ENCODE results near the gene FCRL5.
"Not testable (repeated sequence)": the region's sequence is repeated elsewhere in the genome, so short reads cannot be mapped to it uniquely, and the experiment has no call there.

FCRL5 gene

DNA sequence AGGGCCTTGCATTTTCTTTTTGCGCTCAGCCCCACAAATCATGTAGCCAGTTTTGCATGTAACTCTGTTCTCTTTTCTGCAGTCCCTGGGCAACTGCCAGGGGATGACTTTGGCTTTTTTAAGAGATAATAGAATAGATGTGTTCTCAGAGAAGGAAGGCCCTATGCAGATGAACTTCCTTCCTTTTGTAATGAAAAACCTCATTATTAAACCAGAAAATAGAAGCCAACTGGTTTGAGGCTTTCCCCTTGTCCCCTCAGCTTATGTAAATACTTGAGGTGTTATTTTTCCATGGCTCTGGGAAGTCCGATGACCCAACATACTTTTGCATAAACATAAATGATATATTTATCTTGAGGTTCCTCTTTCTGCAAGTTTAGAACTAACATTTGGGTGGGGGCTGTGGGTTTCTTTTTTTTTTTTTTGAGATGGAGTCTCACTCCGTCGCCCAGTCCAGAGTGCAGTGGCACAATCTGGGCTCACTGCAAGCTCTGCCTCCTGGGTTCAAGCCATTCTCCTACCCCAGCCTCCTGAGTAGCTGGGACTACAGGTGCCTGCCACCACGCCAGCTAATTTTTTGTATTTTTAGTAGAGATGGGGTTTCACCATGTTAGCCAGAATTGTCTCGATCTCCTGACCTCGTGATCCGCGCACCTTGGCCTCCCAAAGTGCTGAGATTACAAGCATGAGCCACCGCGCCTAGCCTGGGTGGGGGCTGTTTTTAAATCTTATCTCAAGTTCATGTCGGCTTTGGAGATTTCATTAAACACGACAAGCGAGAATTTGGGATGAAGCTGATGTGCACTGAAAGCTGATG, 14.4 kb upstream of the FCRL5 start:
- CTCF ChIA-PET = interaction anchor here (2.5 kb wide), 1 partner anchor 11 kb away, joined by 7 read pairs; no protein-coding TSS in a partner anchor

DNA sequence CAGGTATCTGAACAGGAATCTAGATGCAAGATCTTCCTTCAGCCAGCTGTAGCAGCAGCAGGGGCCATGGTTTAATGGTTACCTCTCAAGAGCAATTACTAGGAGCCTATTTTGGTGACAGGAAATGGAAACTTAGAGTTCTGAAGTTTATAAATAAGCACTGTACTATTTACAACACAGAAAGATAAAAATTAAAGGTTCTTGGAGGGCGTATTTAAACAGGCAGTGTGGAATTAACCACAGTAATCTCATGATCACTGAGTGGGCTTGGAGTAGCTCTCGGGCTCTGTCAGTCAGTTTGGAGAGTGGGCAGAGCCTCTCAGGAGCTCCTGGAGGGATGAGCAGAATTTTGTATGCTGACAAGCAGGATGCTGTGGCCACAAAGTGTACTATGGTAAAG, 10.2 kb upstream of the FCRL5 start:
- no peaks in the 10 kb centered on the region for H3K36me3 ChIP-seq (ENCODE audit: control insufficient read depth in 4 of 4, insufficient read depth in 4 of 4, low read length in 3 of 4)
- ChIA-PET CTCF (interaction anchor here (1.7 to 4.3 kb wide), 2 partner anchors 11 to 18 kb away, joined by 7 to 15 read pairs; partner anchors contain the start of gene FCRL5), POLR2A (no interaction called here)
- no peaks in the 10 kb centered on the region for H3K9me3 ChIP-seq (ENCODE audit: control extremely low read depth in 1 of 5, control insufficient read depth in 4 of 5, insufficient read depth in 2 of 5, low read depth in 1 of 5, low read length in 4 of 5)
- 91% methylated on average over 1 of the region's 2 CpGs for WGBS (ENCODE audit: insufficient coverage)
- H3K4me1 ChIP-seq (ENCODE audit: control extremely low read depth in 1 of 4, control insufficient read depth in 4 of 4, insufficient read depth in 4 of 4, low read length in 3 of 4) = peaks cover 6 to 35% (median 18%) of the 10 kb centered on the region in 4 experiments
- no peak overlapping the region for H3K27ac ChIP-seq (ENCODE audit: insufficient read depth in 1 of 2, low read depth in 1 of 2, low read length in 2 of 2, poor library complexity in 1 of 2, severe bottlenecking in 2 of 2)
- peaks cover 0 to 5% (median 0%) of the 10 kb centered on the region in 5 experiments for H3K27me3 ChIP-seq (replicated peaks in 2 of 5; ENCODE audit: control insufficient read depth in 4 of 5, insufficient read depth in 5 of 5, low read length in 4 of 5)
- no peak overlapping the region for H3K4me3 ChIP-seq (ENCODE audit: control insufficient read depth in 1 of 7, extremely low read depth in 1 of 7, insufficient read depth in 4 of 7, low read depth in 2 of 7, low read length in 6 of 7)
- no peak for DNase-seq

More for the DNA sequence above, 14.4 kb upstream of the FCRL5 start:
- no peaks in the 10 kb centered on the region for H3K9me3 ChIP-seq (ENCODE audit: control extremely low read depth in 1 of 5, control insufficient read depth in 4 of 5, insufficient read depth in 2 of 5, low read depth in 1 of 5, low read length in 4 of 5)
- peak overlapping the region in 1 of 7 experiments; percentile 18 for H3K4me3 ChIP-seq (ENCODE audit: control insufficient read depth in 1 of 7, extremely low read depth in 1 of 7, insufficient read depth in 4 of 7, low read depth in 2 of 7, low read length in 6 of 7)
- 89% methylated on average over 10 of the region's 14 CpGs for WGBS (ENCODE audit: insufficient coverage)
- POLR2A ChIA-PET = no interaction called here
- no peak overlapping the region for H3K27ac ChIP-seq (ENCODE audit: insufficient read depth in 1 of 2, low read depth in 1 of 2, low read length in 2 of 2, poor library complexity in 1 of 2, severe bottlenecking in 2 of 2)
- H3K36me3 ChIP-seq (ENCODE audit: control insufficient read depth in 4 of 4, insufficient read depth in 4 of 4, low read length in 3 of 4) = no peaks in the 10 kb centered on the region
- H3K27me3 ChIP-seq (replicated peaks in 2 of 5; ENCODE audit: control insufficient read depth in 4 of 5, insufficient read depth in 5 of 5, low read length in 4 of 5) = peaks cover 0 to 7% (median 3%) of the 10 kb centered on the region in 5 experiments
- DNase-seq = peak; percentile 77 to 95 (median 93)
- H3K4me1 ChIP-seq (ENCODE audit: control extremely low read depth in 1 of 4, control insufficient read depth in 4 of 4, insufficient read depth in 4 of 4, low read length in 3 of 4) = peaks cover 6 to 38% (median 18%) of the 10 kb centered on the region in 4 experiments

DNA sequence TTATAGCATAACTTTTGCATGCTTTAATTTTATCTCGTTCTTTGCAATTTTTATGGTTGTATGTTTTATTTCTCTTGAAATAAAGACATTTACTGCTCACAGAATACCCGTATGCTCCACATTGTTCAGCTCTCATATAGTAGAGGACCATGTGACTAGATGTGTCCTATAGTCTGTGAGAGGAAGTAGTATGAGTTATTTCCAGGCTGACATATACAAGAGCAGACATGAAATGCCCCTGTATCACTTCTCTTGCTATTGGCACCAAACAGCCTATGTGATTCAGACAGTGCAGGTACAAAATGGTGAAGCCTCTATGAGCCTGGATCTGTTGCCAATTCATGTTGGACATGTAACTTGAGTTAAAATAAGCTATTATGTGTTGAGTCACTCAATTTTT, 5.8 kb upstream of the FCRL5 start:
- ChIA-PET POLR2A (no interaction called here), CTCF (interaction anchor here (0.6 to 0.7 kb wide), 2 partner anchors 183 to 187 kb away, joined by 3 read pairs; no protein-coding TSS in a partner anchor)
- peaks cover 0 to 5% (median 0%) of the 10 kb centered on the region in 5 experiments for H3K27me3 ChIP-seq (replicated peaks in 2 of 5; ENCODE audit: control insufficient read depth in 4 of 5, insufficient read depth in 5 of 5, low read length in 4 of 5)
- H3K4me3 ChIP-seq (ENCODE audit: control insufficient read depth in 1 of 7, extremely low read depth in 1 of 7, insufficient read depth in 4 of 7, low read depth in 2 of 7, low read length in 6 of 7) = no peak overlapping the region
- no CpG with 5 or more reads among the region's 2 CpGs for WGBS (ENCODE audit: insufficient coverage)
- H3K9me3 ChIP-seq (ENCODE audit: control extremely low read depth in 1 of 5, control insufficient read depth in 4 of 5, insufficient read depth in 2 of 5, low read depth in 1 of 5, low read length in 4 of 5) = no peaks in the 10 kb centered on the region
- DNase-seq = no peak
- H3K4me1 ChIP-seq (ENCODE audit: control extremely low read depth in 1 of 4, control insufficient read depth in 4 of 4, insufficient read depth in 4 of 4, low read length in 3 of 4) = peaks cover 0 to 7% (median 0%) of the 10 kb centered on the region in 4 experiments
- H3K27ac ChIP-seq (ENCODE audit: insufficient read depth in 1 of 2, low read depth in 1 of 2, low read length in 2 of 2, poor library complexity in 1 of 2, severe bottlenecking in 2 of 2) = no peak overlapping the region
- no peaks in the 10 kb centered on the region for H3K36me3 ChIP-seq (ENCODE audit: control insufficient read depth in 4 of 4, insufficient read depth in 4 of 4, low read length in 3 of 4)

GRCh38 chr1:157548081-157548480, 4.2 kb downstream of the FCRL5 start:
- H3K9me3 ChIP-seq (ENCODE audit: control extremely low read depth in 1 of 5, control insufficient read depth in 4 of 5, insufficient read depth in 2 of 5, low read depth in 1 of 5, low read length in 4 of 5); CTCF ChIA-PET; DNase-seq; H3K4me3 ChIP-seq (ENCODE audit: control insufficient read depth in 1 of 7, extremely low read depth in 1 of 7, insufficient read depth in 4 of 7, low read depth in 2 of 7, low read length in 6 of 7); POLR2A ChIA-PET; H3K36me3 ChIP-seq (ENCODE audit: control insufficient read depth in 4 of 4, insufficient read depth in 4 of 4, low read length in 3 of 4); H3K27ac ChIP-seq (ENCODE audit: insufficient read depth in 1 of 2, low read depth in 1 of 2, low read length in 2 of 2, poor library complexity in 1 of 2, severe bottlenecking in 2 of 2): not testable (repeated sequence)
- no CpG with 5 or more reads among the region's 1 CpG for WGBS (ENCODE audit: insufficient coverage)
- peaks cover 3 to 11% (median 5%) of the 10 kb centered on the region in 4 experiments for H3K4me1 ChIP-seq (ENCODE audit: control extremely low read depth in 1 of 4, control insufficient read depth in 4 of 4, insufficient read depth in 4 of 4, low read length in 3 of 4)
- peaks cover 0 to 12% (median 3%) of the 10 kb centered on the region in 5 experiments for H3K27me3 ChIP-seq (replicated peaks in 2 of 5; ENCODE audit: control insufficient read depth in 4 of 5, insufficient read depth in 5 of 5, low read length in 4 of 5)

- ChIA-PET CTCF (no interaction called here), POLR2A (no interaction called here)
- no peak for DNase-seq
- H3K27me3 ChIP-seq (replicated peaks in 2 of 5; ENCODE audit: control insufficient read depth in 4 of 5, insufficient read depth in 5 of 5, low read length in 4 of 5) = peaks cover 0 to 12% (median 3%) of the 10 kb centered on the region in 5 experiments
- WGBS (ENCODE audit: insufficient coverage) = 92% methylated on average over 6 of the region's 6 CpGs
- H3K4me3 ChIP-seq (ENCODE audit: control insufficient read depth in 1 of 7, extremely low read depth in 1 of 7, insufficient read depth in 4 of 7, low read depth in 2 of 7, low read length in 6 of 7) = no peak overlapping the region
- peaks cover 0 to 4% (median 0%) of the 10 kb centered on the region in 5 experiments for H3K9me3 ChIP-seq (ENCODE audit: control extremely low read depth in 1 of 5, control insufficient read depth in 4 of 5, insufficient read depth in 2 of 5, low read depth in 1 of 5, low read length in 4 of 5)
- H3K4me1 ChIP-seq (ENCODE audit: control extremely low read depth in 1 of 4, control insufficient read depth in 4 of 4, insufficient read depth in 4 of 4, low read length in 3 of 4) = no peaks in the 10 kb centered on the region
- H3K36me3 ChIP-seq (ENCODE audit: control insufficient read depth in 4 of 4, insufficient read depth in 4 of 4, low read length in 3 of 4) = no peaks in the 10 kb centered on the region
- no peak overlapping the region for H3K27ac ChIP-seq (ENCODE audit: insufficient read depth in 1 of 2, low read depth in 1 of 2, low read length in 2 of 2, poor library complexity in 1 of 2, severe bottlenecking in 2 of 2)
These were observed 9.6 kb downstream of the FCRL5 start for GRCh38 chr1:157542676-157543075.

DNA sequence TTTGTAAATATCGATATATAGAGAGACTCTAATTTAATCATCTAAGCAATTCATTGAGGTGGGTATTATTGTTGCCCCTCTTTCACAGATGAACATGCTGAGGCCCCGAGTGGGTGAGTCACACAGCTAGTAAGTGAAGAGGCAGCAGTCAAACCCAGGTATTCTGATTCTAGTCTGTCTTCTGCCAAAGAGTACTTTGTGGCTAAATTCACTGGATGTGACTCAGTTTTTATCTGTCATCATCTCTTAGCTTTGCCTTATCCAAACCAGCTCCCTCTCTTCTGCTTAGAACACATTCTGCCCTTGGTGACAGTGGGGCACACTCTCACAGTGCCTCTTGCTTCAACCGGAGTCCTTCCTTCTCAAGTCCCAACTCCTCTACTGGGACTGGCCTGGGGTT, 11.5 kb downstream of the FCRL5 start:
- no peak overlapping the region for H3K4me3 ChIP-seq (ENCODE audit: control insufficient read depth in 1 of 7, extremely low read depth in 1 of 7, insufficient read depth in 4 of 7, low read depth in 2 of 7, low read length in 6 of 7)
- H3K27ac ChIP-seq (ENCODE audit: insufficient read depth in 1 of 2, low read depth in 1 of 2, low read length in 2 of 2, poor library complexity in 1 of 2, severe bottlenecking in 2 of 2) = no peak overlapping the region
- 87% methylated on average over 2 of the region's 3 CpGs for WGBS (ENCODE audit: insufficient coverage)
- no peaks in the 10 kb centered on the region for H3K36me3 ChIP-seq (ENCODE audit: control insufficient read depth in 4 of 4, insufficient read depth in 4 of 4, low read length in 3 of 4)
- POLR2A ChIA-PET = no interaction called here
- CTCF ChIA-PET = no interaction called here
- H3K9me3 ChIP-seq (ENCODE audit: control extremely low read depth in 1 of 5, control insufficient read depth in 4 of 5, insufficient read depth in 2 of 5, low read depth in 1 of 5, low read length in 4 of 5) = peaks cover 0 to 4% (median 0%) of the 10 kb centered on the region in 5 experiments
- peaks cover 0 to 6% (median 3%) of the 10 kb centered on the region in 5 experiments for H3K27me3 ChIP-seq (replicated peaks in 2 of 5; ENCODE audit: control insufficient read depth in 4 of 5, insufficient read depth in 5 of 5, low read length in 4 of 5)
- no peak for DNase-seq
- no peaks in the 10 kb centered on the region for H3K4me1 ChIP-seq (ENCODE audit: control extremely low read depth in 1 of 4, control insufficient read depth in 4 of 4, insufficient read depth in 4 of 4, low read length in 3 of 4)

DNA sequence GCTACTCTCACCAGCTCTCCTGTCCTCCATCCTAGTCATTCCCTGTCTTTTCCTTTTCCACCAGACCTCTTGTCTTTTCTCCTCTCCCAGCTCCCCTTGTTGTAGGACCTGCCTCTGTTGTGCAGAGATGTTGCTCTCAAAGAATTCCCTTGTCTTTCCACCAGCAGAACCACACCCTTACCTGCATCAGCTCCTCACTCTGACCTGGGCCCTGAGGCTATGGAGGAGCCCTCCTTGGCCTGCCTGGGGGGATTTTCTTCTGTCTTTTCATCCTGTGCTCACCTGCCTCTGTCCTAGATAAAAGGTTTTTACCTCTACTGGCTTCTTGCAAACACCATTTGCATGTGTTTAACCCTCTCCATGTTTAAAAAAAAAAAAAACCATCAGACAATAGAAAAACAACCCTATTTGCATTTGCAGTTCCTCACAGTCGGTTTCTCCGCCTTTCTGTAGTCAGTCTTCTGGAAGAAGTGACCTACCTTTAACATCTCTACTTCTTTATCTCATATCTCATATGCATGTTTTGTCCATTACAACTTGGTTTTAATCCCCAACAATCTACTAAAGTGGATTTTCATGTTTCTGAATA, 12.1 kb downstream of the FCRL5 start:
- no peaks in the 10 kb centered on the region for H3K36me3 ChIP-seq (ENCODE audit: control insufficient read depth in 4 of 4, insufficient read depth in 4 of 4, low read length in 3 of 4)
- WGBS (ENCODE audit: insufficient coverage) = no CpG with 5 or more reads among the region's 2 CpGs
- POLR2A ChIA-PET = no interaction called here
- H3K27ac ChIP-seq (ENCODE audit: insufficient read depth in 1 of 2, low read depth in 1 of 2, low read length in 2 of 2, poor library complexity in 1 of 2, severe bottlenecking in 2 of 2) = no peak overlapping the region
- no peak overlapping the region for H3K4me3 ChIP-seq (ENCODE audit: control insufficient read depth in 1 of 7, extremely low read depth in 1 of 7, insufficient read depth in 4 of 7, low read depth in 2 of 7, low read length in 6 of 7)
- DNase-seq = no peak
- CTCF ChIA-PET = no interaction called here
- H3K27me3 ChIP-seq (replicated peaks in 2 of 5; ENCODE audit: control insufficient read depth in 4 of 5, insufficient read depth in 5 of 5, low read length in 4 of 5) = peaks cover 0 to 6% (median 3%) of the 10 kb centered on the region in 5 experiments
- H3K4me1 ChIP-seq (ENCODE audit: control extremely low read depth in 1 of 4, control insufficient read depth in 4 of 4, insufficient read depth in 4 of 4, low read length in 3 of 4) = no peaks in the 10 kb centered on the region
- peaks cover 0 to 4% (median 0%) of the 10 kb centered on the region in 5 experiments for H3K9me3 ChIP-seq (ENCODE audit: control extremely low read depth in 1 of 5, control insufficient read depth in 4 of 5, insufficient read depth in 2 of 5, low read depth in 1 of 5, low read length in 4 of 5)

Data from common myeloid progenitor, CD34-positive (primary cell).